Measurements from ENCODE around the gene ECI1.
"Not testable (repeated sequence)": the region's sequence is repeated elsewhere in the genome, so short reads cannot be mapped to it uniquely, and the experiment has no call there.

ECI1 gene

DNA sequence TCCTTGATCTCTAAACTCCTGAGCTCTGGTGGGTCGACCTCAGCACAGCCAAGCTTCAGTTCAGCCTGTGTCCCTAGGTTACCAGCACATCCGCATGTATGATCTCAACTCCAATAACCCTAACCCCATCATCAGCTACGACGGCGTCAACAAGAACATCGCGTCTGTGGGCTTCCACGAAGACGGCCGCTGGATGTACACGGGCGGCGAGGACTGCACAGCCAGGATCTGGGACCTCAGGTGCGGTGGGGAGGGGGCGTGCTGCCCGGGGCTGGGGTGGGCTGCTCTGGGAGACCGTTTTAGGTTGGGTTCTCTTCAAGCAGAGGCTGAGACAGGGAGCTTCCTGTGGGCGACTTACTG, 45.0 kb downstream of the ECI1 start:
- TF ChIP-seq, protein P1, sequence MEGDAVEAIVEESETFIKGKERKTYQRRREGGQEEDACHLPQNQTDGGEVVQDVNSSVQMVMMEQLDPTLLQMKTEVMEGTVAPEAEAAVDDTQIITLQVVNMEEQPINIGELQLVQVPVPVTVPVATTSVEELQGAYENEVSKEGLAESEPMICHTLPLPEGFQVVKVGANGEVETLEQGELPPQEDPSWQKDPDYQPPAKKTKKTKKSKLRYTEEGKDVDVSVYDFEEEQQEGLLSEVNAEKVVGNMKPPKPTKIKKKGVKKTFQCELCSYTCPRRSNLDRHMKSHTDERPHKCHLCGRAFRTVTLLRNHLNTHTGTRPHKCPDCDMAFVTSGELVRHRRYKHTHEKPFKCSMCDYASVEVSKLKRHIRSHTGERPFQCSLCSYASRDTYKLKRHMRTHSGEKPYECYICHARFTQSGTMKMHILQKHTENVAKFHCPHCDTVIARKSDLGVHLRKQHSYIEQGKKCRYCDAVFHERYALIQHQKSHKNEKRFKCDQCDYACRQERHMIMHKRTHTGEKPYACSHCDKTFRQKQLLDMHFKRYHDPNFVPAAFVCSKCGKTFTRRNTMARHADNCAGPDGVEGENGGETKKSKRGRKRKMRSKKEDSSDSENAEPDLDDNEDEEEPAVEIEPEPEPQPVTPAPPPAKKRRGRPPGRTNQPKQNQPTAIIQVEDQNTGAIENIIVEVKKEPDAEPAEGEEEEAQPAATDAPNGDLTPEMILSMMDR (IDR thresholded peaks at IDR 0.05; ENCODE audit: insufficient read depth, low read length, poor library complexity, severe bottlenecking): no peak

GRCh38 chr16:2205967-2206313, 45.4 kb downstream of the ECI1 start:
- Histone ChIP-seq H3K36me3 (ENCODE audit: control insufficient read depth, insufficient read depth, low read length) (peaks cover 16% of the 10 kb centered on the region), H3K27me3 (replicated peaks; ENCODE audit: control insufficient read depth, insufficient read depth, low read length) (no peaks in the 10 kb centered on the region), H3K4me3 (replicated peaks; ENCODE audit: low read depth, low read length) (peak overlapping the region; percentile 88)
- TF ChIP-seq, protein P1 (IDR thresholded peaks at IDR 0.05; ENCODE audit: insufficient read depth, low read length, poor library complexity, severe bottlenecking): no peak
- no peak for DNase-seq (ENCODE audit: extremely low read depth, insufficient read length)

More for the DNA sequence above, 45.0 kb downstream of the ECI1 start:
- DNase-seq (ENCODE audit: extremely low read depth, insufficient read length): no peak
- peaks cover 16% of the 10 kb centered on the region for H3K36me3 ChIP-seq (ENCODE audit: control insufficient read depth, insufficient read depth, low read length)
- no peaks in the 10 kb centered on the region for H3K27me3 ChIP-seq (replicated peaks; ENCODE audit: control insufficient read depth, insufficient read depth, low read length)
- H3K4me3 ChIP-seq (replicated peaks; ENCODE audit: low read depth, low read length): peak overlapping the region; percentile 88

DNA sequence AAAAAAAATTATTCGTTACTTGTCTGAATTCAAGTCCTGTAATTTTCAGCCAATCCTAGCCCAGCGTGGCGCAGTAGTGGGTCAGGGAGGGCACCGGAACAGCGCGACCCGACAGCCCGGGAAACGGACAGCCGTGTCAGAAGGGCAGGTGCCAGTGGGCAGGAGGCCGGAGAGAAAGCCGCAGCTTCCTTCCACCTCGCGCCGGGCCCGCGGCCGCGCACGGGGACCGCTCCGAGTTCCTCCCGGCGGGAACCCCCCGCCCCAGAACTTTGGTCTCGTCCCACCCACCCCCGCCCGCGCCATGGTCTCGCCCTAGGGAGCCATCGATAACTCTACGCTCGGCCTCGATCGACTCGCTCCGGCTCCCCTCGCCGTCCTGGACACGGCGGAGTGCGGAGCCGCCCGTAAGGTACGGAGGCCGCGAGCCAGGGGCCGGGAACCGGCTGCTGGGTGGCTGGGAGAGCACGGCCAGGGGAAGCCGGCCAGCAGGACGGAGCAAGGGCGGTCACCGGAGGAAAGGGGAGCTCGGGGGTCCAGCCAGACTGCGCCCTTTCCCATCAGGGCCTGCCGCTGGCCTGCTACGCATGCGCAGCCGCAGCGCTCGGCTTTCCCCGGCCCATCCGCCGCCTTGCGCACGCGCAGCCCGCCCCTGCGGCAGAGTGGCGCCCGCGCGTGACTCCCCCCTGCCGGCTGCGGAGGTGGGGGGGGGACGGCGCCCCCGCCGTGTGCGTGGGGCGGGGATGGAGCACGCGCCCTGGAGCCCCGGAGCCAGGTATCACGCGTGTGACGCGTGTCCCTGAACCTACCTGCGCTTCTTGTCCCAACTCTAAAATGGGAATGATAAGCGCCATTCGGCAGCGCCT, 46.1 kb downstream of the ECI1 start, which contains the start of gene MLST8:
MLST8 (plus strand) TSS at position 351 of the 863 bp plus-strand sequence. CDS start 632 bp downstream, outside the sequence.
- no peaks in the 10 kb centered on the region for H3K27me3 ChIP-seq (replicated peaks; ENCODE audit: control insufficient read depth, insufficient read depth, low read length)
- peak within 1 kb of the TSS; percentile 88 for H3K4me3 ChIP-seq (replicated peaks; ENCODE audit: low read depth, low read length)
- TF ChIP-seq, protein P1 (IDR thresholded peaks at IDR 0.05; ENCODE audit: insufficient read depth, low read length, poor library complexity, severe bottlenecking): peak; percentile 13
- peaks cover 16% of the 10 kb centered on the region for H3K36me3 ChIP-seq (ENCODE audit: control insufficient read depth, insufficient read depth, low read length)
- DNase-seq (ENCODE audit: extremely low read depth, insufficient read length): peak; percentile 94

DNA sequence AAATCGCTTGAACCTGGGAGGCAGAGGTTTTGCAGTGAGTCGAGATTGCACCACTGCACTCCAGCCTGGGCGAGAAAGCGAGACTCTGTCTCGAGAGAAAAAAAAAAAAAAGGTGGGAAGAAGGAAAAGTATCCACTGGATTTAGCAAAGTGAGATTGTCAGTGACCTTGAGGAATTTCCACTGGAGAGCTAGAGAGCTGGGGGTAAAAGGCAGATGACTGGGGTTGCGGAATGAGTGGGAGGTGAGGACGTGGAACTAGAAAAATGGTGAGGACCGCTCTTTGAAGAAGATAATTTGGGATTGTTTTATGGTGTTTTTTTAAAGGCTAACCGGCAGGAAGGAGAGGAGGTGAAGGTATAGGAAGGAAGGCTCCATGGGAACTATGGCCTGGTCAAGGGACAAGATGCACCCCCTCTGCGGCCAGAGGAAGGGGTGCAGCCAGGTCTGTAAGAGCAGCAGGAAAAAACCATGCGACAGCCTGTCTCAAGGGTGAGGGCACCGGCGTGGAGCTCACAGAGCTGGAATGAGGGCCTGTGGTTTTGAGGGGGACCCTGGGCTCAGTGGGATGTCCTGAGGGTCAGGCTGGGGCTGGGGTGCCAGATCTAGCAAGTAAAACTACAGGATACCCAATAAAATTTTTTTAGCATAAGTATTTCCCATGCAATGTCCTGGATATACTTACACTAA, 46.8 kb downstream of the ECI1 start:
- TF ChIP-seq, protein P1 (IDR thresholded peaks at IDR 0.05; ENCODE audit: insufficient read depth, low read length, poor library complexity, severe bottlenecking): no peak

GRCh38 chr16:2203119-2203688, 48.2 kb downstream of the ECI1 start:
- peaks cover 10% of the 10 kb centered on the region for H3K36me3 ChIP-seq (ENCODE audit: control insufficient read depth, insufficient read depth, low read length)
- H3K4me3 ChIP-seq (replicated peaks; ENCODE audit: low read depth, low read length); DNase-seq (ENCODE audit: extremely low read depth, insufficient read length); H3K27me3 ChIP-seq (replicated peaks; ENCODE audit: control insufficient read depth, insufficient read depth, low read length): not testable (repeated sequence)

More for the DNA sequence above, 46.8 kb downstream of the ECI1 start:
- DNase-seq (ENCODE audit: extremely low read depth, insufficient read length): no peak
- H3K27me3 ChIP-seq (replicated peaks; ENCODE audit: control insufficient read depth, insufficient read depth, low read length): no peaks in the 10 kb centered on the region
- peaks cover 14% of the 10 kb centered on the region for H3K36me3 ChIP-seq (ENCODE audit: control insufficient read depth, insufficient read depth, low read length)
- peak overlapping the region; percentile 88 for H3K4me3 ChIP-seq (replicated peaks; ENCODE audit: low read depth, low read length)

GRCh38 chr16:2200313-2200712, 51.1 kb downstream of the ECI1 start:
- H3K27me3 ChIP-seq (replicated peaks; ENCODE audit: control insufficient read depth, insufficient read depth, low read length): peaks cover 2% of the 10 kb centered on the region; the same call in 1 of the 2 replicates
- no peak for DNase-seq (ENCODE audit: extremely low read depth, insufficient read length)
- H3K36me3 ChIP-seq (ENCODE audit: control insufficient read depth, insufficient read depth, low read length): no peaks in the 10 kb centered on the region
- TF ChIP-seq, protein P1 (IDR thresholded peaks at IDR 0.05; ENCODE audit: insufficient read depth, low read length, poor library complexity, severe bottlenecking): no peak
- no peak overlapping the region for H3K4me3 ChIP-seq (replicated peaks; ENCODE audit: low read depth, low read length)
